Measurements from ENCODE around the gene GCNT2.
A peak's percentile ranks its signal among the peaks of the same experiment; 100 is the strongest.
"Not testable (repeated sequence)": the region's sequence is repeated elsewhere in the genome, so short reads cannot be mapped to it uniquely, and the experiment has no call there.

GCNT2 gene

DNA sequence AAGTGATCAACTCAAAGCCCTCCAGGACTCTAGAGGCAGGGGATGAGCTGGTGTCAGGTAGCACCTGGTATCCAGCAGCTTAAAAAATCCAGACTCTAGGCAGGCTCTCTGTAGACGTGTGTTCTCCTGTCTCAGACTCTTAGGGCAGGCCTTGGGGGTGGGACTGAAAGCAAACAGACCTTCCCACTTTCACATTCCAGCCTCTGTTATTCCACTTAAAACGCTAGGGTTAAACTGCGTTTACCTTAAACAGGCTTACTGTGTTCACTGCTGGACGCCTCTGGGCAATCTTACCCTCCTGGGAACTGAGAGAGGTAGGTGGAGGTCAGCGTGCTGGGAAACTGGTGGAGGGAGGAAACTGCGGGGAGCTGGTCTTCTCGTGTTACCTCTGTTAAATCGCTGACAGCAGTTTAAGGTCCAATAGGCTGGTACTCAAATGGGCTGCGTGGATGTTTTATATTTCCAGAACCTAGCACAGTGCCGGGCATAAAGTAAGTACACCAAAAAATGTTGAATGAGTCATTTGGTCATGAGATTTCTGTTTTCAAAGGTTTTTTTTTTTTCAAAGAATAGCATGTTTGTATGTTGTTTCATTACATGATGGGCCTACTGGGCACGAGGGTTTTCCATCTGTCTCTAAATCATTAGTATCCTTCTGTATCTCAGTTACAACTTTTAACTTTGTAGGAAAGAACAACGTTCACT, at the start of gene GCNT2:
Gene GCNT2, plus strand, starts transcription at position 248 of the 705 bp plus-strand sequence. CDS start 7,561 bp downstream, outside the sequence.
- DNase-seq, result peak; percentile 1

DNA sequence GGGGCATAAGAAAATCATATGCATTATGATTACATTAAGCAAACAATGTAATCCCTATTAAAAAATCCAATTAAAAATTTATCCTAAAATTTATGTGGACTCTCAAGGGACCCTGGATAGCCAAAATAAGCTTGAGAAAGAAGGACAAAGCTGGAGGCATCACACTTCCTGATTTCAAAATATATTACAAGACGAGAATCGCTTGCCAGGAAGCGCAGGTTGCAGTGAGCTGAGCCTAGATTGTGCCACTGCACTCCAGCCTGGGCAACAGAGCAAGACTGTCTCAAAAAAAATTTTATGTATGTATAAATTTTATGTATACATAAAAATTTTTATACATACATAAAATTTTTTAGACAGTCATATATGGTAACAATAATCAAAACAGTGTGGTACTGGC, 48.5 kb upstream of the GCNT2 start:
- no peak for DNase-seq

DNA sequence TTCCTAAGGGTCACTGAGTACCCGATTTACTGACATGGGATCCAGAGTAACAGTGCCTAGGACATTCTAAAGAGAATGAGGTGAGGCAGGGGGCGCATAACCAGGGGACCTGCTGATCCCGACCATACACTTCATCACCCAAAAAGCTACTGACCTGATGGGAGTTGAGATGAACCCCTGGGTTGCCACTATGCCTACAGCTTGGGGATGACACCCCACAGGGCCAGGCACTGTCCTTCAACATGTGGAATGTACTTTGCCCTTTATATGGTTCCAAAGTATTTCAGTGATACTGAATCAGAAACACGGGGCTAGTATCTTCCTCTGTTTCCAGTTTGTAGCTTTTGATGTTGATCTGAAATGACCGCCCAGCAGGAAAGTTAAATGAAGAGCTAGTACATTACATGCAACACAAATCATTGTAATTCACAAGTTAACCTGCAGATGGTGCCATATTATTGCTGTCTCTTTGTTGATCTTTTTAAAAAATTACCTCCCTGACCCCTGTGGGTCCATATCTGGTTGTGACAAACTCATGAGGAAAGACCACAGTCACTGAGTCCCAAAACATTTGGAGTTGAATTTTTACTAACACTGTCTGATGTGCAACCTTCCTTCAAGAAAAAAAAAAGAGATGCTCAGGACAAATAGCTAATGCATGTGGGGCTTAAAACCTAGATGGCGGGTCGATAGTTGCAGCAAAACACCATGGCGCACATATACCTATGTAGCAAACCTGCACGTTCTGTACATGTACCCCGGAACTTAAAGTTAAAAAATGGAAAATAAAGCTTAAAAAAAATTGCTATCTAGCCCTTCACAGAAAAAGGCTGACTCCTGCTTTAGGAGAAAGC, 42.7 kb upstream of the GCNT2 start:
- peak; percentile 31 for DNase-seq

DNA sequence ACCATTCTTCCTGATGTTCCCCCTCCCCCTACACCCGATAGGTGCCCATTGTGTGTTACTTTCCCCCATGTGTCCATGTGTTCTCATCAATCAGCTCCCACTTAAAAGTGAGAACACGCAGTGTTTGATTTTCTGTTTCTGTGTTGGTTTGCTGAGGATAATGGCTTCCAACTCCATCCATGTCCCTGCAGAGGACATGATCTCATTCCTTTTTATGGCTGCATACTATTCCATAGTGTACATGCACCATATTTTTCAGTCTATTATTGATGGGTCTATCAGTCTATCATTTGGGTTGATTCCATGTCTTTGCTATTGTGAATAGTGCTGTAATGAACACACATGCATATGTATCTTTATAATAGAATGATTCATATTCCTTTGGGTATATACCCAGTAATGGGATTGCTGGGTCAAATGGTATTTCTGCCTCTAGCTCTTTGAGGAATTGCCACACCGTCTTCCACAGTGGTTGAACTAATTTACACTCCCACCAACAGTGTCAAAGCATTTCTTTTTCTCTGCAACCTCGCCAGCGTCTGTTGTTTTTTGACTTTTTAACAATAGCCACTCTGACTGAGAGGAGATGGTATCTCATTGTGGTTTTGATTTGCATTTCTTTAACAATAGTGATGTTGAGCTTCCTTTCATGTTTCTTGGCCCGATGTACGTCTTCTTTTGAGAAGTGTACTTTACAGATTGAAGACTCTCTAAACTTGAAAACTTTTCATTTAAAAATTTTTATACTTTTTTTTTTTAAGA, 41.0 kb upstream of the GCNT2 start:
- DNase-seq, result no peak

DNA sequence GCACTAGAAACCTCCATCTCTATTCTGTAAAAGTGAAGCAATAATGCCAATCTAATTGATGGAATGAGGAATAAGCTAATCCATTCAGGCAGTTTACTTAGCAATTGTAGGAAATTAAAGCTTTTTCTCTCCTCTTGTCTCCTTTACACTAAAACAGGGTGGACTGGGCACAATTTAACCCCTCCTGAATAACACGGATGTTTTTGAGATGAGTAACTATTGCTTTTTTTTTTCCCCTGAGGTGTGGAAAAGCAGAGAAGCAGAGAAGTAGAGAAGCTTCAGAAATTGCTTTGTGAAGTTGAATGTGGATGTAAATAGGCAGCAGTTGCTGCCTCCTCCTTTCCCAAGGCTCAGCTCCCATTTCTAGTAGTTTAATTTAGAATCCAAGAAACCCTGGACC, 40.0 kb upstream of the GCNT2 start:
- no peak for DNase-seq

DNA sequence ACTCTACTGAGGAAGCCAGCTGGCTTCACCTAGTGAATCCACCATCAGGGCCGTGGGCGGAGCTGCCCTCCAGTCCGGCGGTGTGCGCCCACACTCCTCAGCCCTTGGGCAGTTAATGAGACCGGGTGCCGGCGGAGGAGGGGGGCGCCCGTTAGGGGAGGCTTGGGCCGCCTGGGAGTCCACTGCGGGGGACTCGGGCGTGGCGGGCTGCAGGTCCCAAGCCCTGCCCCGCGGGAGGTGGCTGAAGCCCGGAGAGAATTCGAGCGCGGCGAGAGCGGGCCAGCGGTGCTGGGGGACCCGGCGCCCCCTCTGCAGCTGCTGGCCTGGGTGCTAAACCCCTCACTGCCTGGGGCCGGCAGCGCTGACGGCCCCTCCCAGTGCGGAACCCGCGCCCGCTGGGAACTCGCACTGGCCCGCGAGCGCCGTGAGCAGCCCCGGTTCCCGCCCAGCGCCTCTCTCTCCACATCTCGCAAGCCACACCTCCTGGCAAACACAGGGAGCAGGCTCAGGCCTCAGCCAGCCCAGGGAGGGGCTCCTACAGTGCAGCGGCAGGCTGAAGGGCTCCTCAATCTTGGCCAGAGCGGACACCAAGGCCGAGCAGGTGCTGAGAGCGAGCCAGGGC, 38.4 kb upstream of the GCNT2 start:
- no peak for DNase-seq

DNA sequence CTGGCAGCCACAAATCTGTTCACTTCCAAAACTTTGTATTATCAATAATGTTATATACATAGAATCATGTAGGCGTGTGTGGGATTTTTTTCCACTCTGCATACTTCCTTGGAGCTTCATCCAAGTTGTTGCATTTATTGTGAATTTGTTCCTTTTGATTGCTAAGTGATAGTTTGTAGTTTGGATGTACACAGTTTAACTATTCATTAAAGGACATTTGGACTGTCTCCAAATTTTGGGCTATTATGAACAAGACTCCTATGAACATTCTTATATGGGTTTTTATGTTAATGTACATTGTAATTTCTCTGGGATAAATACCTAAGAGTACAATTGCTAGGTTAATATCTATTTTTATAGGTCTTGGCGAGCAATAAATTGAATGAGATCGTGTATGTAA, 36.2 kb upstream of the GCNT2 start:
- DNase-seq, result no peak

DNA sequence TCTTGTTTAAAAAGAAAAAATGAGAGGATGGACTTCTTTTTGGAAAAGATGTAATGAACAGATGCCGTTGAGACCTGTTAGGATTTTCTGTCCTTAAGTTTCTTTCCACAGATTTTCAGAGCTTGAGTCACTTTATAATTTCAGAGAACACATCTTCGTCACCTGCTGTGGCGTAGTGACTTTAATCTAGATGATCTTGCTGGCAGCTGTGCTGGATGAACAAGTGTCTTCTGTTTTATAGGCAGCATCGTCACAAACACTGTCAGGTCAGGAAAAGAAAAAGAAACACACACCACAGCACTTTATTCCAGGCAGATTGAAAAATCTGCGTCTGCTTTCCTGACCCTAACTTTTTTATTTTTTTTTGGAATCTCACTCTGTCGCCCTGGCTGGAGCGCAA, 35.7 kb upstream of the GCNT2 start:
- no peak for DNase-seq

DNA sequence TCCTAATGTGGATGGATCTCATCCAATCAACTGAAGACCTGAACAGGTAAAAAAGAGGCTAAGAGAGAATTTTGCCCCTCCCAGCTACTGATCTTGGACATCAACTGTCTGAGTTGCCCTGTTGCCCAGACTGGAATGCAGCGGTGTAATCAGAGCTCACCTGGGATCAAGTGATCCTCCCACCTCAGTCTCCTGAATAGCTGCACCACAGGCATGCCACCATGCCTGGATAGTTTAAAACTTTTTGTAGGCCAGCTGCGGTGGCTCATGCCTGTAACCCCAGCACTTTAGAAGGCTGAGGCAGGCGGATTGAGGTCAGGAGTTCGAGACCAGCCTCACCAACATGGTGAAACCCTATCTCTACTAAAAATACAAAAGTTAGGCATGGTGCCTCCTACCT, 34.9 kb upstream of the GCNT2 start:
- no peak for DNase-seq

DNA sequence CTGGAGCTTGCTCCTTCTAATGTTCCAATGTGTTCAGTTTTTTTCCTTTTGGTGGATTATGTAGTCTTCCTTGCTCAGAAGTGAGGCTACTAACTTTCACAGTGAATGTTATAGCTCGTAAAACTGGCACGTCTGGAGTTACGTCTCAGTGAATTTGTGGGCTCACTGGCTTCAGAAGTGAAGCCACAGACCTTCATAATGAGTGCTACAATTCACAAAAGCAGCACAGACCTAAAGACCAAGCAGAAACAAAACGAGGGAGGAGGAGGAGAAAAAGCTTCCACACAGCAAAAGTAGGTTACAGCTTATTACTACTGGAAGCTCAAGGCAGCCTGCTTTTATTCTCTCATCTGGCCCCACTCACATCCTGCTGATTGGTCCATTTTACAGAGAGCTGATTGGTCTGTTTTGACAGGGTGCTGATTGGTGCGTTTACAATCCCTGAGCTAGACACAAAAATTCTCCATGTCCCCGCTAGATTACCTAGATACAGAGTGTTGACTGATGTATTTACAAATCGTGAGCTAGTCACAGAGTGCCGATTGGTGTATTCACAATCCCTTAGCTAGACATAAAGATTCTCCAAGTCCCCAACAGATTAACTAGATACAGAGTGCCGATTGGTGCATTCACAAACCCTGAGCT, 34.1 kb upstream of the GCNT2 start:
- not testable (repeated sequence) for DNase-seq

DNA sequence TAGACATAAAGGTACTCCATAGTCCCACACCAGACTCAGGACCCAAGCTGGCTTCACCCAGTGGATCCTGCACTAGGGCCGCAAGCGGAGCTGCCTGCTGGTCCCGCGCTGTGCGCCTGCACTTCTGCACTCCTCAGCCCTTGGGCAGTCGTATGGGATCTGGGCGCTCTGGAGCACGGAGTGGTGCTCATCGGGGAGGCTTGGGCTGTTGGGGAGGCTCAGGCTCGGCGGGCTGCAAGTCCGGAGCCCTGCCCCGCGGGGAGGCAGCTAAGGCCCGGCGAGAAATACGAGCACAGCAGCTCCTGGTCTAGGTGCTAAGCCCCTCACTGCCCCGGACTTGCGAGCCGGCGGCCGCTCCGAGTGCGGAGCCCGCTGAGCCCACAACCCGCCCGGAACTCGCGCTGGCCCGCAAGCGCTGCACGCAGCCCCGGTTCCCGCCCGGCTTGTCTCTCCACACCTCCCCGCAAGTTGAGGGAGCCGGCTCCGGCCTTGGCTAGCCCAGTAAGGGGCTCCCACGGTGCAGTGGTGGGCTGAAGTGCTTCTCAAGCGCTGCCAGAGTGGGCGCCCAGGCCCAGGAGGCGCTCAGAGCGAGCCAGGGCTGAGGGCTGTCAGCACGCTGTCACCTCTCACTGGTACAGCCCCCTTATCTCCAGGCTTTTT, 33.4 kb upstream of the GCNT2 start:
- DNase-seq, result no peak

DNA sequence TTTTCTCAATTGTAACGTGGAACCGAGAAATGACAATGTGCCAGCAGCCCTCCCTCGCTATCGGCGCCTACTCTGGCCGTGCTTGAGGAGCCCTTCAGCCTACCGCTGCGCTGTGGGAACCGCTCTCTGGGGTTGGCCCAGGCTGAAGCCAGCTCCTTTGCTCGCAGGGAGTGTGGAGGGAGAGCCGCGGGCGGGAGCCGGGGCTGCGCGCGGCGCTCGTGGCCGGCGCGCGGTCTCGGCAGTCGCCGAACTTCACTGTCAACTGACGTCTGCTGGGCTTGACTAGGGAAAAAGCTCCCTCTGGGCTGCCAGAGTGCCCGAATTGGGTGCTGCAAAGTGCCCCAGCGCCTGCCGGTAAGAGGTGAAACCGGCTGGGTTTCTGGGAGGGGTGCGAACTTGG, 29.7 kb upstream of the GCNT2 start:
- DNase-seq, result no peak

DNA sequence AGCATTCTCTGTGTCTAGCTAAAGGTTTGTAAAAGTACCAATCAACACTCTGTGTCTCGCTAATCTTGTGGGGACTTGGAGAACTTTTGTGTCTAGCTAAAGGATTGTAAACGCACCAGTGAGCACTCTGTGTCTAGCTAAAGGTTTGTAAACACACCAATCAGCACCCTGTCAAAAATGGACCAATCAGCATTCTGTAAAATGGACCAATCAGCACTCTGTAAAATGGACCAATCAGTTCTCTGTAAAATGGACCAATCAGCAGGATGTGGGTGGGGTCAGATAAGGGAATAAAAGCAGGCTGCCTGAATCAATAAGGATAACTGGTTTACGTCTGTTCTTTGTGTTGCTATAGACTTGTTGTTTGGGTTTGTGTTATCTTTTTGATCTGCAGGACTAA, 29.2 kb upstream of the GCNT2 start:
- not testable (repeated sequence) for DNase-seq

DNA sequence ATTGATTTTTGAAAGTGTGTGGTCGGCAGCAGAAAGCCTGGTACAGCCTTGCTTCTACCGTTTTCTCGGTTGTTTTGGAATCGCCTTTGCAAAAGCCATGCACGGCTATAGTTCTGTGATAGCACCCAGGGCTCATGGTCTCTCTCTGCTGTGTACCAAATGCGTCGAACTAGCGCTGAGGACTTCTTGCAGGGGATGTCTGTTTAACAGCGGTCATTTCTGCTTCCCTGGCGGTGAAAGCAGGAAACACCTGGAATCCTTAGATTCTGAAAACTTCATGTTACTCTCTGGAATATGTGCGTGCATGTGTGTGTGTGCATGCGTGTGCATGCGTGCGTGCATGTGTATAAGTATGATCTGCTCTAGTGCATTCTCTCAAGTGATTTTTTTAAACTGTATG, 26.1 kb upstream of the GCNT2 start:
- DNase-seq, result no peak

DNA sequence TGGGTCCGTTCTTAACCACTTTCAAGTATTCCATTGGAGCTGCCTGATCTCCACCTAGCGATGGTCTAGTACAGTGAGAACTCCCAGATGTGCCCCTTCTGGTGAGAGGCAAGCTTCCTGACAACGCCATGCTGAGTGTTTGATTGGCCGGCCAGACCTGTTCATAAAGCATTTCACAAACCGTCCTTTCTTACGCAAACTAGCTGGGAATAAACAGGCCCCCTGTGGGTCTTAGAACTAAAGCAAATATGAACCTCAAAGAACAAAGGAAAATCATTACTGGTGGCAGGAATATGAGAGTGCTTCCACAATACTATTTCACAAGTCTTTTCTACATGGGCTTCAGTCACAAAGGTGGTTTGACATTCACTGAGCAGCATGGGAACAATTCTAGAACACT, 15.6 kb upstream of the GCNT2 start:
- no peak for DNase-seq

DNA sequence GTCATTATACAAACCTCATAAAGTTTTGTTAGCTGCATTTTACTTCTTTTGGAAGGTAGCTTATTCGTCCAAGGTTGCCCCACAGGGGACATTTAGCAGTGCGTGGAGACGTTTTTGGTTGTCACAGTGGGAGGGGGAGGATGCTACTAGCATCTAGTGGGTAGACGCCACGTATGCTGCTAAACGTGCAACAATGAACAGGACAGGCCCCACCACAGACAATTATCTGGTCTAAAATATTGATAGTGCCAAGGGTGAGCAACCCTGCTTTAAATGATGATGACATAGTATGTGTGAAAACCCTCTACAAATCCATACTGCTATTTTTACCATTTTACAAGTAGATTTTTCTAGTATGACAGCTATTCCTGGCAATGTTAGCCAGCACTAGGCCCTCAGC, 13.9 kb upstream of the GCNT2 start:
- no peak for DNase-seq

DNA sequence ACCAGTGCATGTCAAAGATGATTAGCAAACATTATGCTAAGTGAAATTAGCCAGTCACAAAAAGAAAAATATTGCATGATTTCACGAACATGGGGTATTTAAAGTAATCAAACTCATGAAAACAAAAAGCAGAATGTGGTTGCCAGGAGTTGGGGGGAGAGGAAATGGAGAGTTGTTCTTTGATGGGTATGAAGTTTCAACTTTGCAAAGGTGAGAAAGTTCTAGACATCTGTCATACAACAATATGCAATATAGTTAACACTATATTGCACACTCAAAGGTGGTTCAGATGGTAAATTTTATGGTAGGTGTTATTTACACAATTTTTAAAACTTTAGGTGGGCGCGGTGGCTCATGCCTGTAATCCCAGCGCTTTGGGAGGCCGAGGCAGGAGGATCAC, 13.4 kb upstream of the GCNT2 start:
- DNase-seq, result no peak

DNA sequence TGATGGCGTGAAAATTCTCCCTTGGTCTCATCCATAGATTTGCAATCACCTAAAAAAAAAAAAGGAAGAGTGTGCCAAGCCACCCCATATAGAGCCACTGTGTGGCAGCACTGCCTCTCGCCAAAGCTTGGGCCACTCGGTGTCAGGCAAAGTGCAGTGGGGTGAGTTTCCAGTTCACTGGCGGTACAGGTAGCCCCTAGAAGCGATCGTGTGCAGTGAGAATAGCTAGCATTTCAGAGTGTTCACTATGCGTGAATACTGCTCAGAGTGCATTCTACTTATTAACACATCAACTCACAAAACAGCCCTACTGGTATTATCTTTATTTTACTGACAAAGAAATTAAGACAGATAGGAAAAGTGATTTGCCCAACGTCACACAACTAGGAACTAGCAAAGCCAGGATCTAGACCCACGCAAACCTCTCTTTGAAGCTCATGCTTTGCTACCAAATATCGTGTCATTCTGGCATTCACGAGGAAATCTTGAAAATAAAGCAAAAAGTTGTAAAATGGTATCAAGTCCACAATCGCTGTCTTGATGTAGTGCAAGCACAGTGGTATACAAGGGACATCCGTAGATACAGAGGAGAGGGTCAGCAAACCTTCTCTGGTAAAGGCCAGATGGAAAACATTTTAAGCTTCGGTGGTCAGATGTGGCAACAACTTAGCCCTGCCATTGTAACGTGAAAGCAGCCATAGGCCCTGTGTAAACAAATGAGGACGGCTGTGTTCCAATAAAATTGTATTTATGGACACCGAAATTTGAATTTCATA, 10.4 kb upstream of the GCNT2 start:
- peak; percentile 3 for DNase-seq

DNA sequence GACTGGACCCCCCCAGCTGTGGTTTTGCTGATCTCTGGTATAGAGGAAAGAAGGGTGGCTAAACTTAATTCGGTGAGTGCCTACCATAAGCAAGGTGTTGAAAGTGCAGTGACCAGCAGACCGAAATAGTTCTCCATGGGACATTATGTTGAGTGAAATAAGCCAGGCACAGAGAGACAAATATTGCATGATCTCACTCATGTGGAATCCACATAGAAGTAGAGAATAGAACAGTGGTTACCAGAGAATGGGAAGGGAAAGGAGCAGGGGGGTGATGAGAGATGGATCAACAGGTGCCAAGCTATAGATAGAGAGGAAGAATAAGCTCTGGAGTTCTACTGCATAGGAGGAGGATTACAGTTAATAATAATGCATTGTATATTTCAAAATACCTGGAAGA, 9.7 kb upstream of the GCNT2 start:
- no peak for DNase-seq

DNA sequence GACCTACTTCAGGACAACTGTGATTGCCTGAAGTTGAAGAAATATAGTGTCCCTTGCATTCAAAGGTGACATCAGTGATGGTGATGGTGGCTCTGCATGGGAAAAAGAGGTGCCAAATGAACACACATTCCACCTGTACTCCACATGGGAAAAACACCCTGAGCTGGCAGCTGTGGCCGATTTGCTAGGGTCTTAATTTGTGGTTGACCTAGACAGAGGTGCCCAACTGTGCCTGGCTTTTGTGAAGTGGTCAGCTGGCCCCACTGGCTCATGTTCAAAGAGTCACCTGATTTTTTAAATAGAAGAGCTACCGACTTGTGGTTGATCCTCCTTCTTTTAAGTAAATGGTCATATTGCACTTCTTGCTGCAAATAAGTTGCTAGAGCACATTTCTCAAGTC, 7.6 kb upstream of the GCNT2 start:
- DNase-seq, result no peak

DNA sequence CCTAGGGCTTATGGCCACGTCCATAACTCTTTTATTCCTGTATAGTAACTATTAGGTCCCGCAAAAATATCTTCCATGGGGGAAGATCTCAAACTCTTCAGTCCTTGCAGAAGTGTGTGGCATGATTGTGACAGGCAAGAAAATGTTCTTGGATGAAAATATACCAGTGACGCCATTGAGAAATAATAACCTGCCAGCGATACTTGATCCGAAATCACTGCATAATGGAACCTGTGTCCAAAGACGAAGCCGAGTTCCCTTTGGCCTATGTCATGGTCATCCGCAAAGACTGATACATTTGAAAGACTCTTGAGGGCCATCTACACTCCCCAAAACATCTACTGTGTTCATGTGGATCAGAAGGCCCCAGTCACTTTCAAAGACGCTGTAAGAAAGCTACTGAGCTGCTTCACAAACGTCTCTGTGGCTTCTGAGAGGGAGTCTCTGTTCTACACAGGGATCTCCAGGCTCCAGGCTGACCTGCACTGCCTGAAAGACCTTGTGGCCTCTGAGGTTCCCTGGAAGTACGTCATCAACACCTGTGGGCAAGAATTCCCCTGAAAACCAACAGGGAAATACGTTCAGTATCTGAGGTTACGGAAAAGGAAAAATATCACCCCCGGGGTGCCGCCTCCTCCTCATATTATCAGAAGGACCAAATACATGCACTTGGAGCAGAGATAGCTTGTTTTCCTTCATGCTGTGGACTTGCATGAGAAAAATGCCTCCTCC, 6.9 kb upstream of the GCNT2 start:
- DNase-seq, result no peak
